Fibroblast of the conjunctiva (primary cell): Measurements from ENCODE around the gene EHHADH.

Experiments used
- DNase-seq: peaks from one replicate; pipeline ENCODE4 v3.0.0-alpha.2; 2010; ENCODE audit warnings: low read depth

The EHHADH gene

GRCh38 chr3:185197068-185197467 is 56.8 kb downstream of the EHHADH start:
- no peak for DNase-seq

GRCh38 chr3:185195652-185196051 is 58.2 kb downstream of the EHHADH start:
- no peak for DNase-seq

GRCh38 chr3:185188816-185189215 is 65.0 kb downstream of the EHHADH start:
- DNase-seq = no peak

GRCh38 chr3:185187391-185187790 is 66.5 kb downstream of the EHHADH start:
- no peak for DNase-seq

- no peak for DNase-seq
These were observed 77.0 kb downstream of the EHHADH start for GRCh38 chr3:185176750-185177359.

GRCh38 chr3:185175370-185175987 is 78.4 kb downstream of the EHHADH start:
- no peak for DNase-seq

GRCh38 chr3:185172086-185173049 is 81.5 kb downstream of the EHHADH start:
- DNase-seq = no peak

GRCh38 chr3:185164428-185165217 is 89.2 kb downstream of the EHHADH start:
- DNase-seq = no peak

GRCh38 chr3:185162634-185163033 is 91.2 kb downstream of the EHHADH start:
- DNase-seq = no peak

- DNase-seq = no peak
These were observed 92.1 kb downstream of the EHHADH start for GRCh38 chr3:185161761-185162160.

GRCh38 chr3:185157347-185157746 is 96.5 kb downstream of the EHHADH start:
- DNase-seq = no peak

GRCh38 chr3:185155678-185156077 is 98.2 kb downstream of the EHHADH start:
- DNase-seq = no peak

- no peak for DNase-seq
These were observed 99.8 kb downstream of the EHHADH start for GRCh38 chr3:185153861-185154629.

GRCh38 chr3:185153171-185153771 is 100.6 kb downstream of the EHHADH start:
- DNase-seq = no peak

- no peak for DNase-seq
These were observed 101.3 kb downstream of the EHHADH start, which contains the start of gene C3orf70 for GRCh38 chr3:185152410-185153170. Gene C3orf70, minus strand, starts transcription at chr3:185153060. Its CDS starts 237 bp downstream, at chr3:185152823.

GRCh38 chr3:185151964-185152409 is 101.9 kb downstream of the EHHADH start:
- DNase-seq = no peak

GRCh38 chr3:185151101-185151963 is 102.5 kb downstream of the EHHADH start:
- no peak for DNase-seq

- DNase-seq = no peak
These were observed 103.3 kb downstream of the EHHADH start for GRCh38 chr3:185150561-185150960.

GRCh38 chr3:185149591-185149990 is 104.3 kb downstream of the EHHADH start:
- DNase-seq = no peak
